ENCODE results near the gene NHLRC4.
"Not testable (repeated sequence)": the region's sequence is repeated elsewhere in the genome, so short reads cannot be mapped to it uniquely, and the experiment has no call there.

Gene NHLRC4

GRCh38 chr16:589658-590187, 22.9 kb downstream of the NHLRC4 start, which contains the start of gene RAB40C:
RAB40C (plus strand) TSS chr16:590066; CDS start chr16:590292, 226 bp downstream.
- DNase-seq (ENCODE audit: low read depth in 1 of 2, low spot score in 1 of 2), result peak; percentile 93 to 98
- no peak for TF ChIP-seq JUND (IDR thresholded peaks at IDR 0.05; ENCODE audit: low read depth)
- in situ Hi-C loops (cut with HindIII; ENCODE audit: low pct_unique_long_range_greater_than_20kb, low sequenced_read_pairs), result no loop called here

GRCh38 chr16:590188-590814, 23.5 kb downstream of the NHLRC4 start:
- in situ Hi-C loops (cut with HindIII; ENCODE audit: low pct_unique_long_range_greater_than_20kb, low sequenced_read_pairs), result no loop called here
- TF ChIP-seq JUND (IDR thresholded peaks at IDR 0.05; ENCODE audit: low read depth), result no peak
- DNase-seq (ENCODE audit: low read depth in 1 of 2, low spot score in 1 of 2), result no peak

GRCh38 chr16:590815-591200, 24.0 kb downstream of the NHLRC4 start:
- no peak for TF ChIP-seq JUND (IDR thresholded peaks at IDR 0.05; ENCODE audit: low read depth)
- in situ Hi-C loops (cut with HindIII; ENCODE audit: low pct_unique_long_range_greater_than_20kb, low sequenced_read_pairs), result no loop called here
- DNase-seq (ENCODE audit: low read depth in 1 of 2, low spot score in 1 of 2), result no peak

- no peak for DNase-seq (ENCODE audit: low read depth in 1 of 2, low spot score in 1 of 2)
- no peak for TF ChIP-seq JUND (IDR thresholded peaks at IDR 0.05; ENCODE audit: low read depth)
- in situ Hi-C loops (cut with HindIII; ENCODE audit: low pct_unique_long_range_greater_than_20kb, low sequenced_read_pairs), result no loop called here
These were observed 24.4 kb downstream of the NHLRC4 start for GRCh38 chr16:591231-591630.

GRCh38 chr16:591892-592517, 25.2 kb downstream of the NHLRC4 start:
- in situ Hi-C loops (cut with HindIII; ENCODE audit: low pct_unique_long_range_greater_than_20kb, low sequenced_read_pairs), result no loop called here

GRCh38 chr16:592518-593306, 25.9 kb downstream of the NHLRC4 start:
- DNase-seq (ENCODE audit: low read depth in 1 of 2, low spot score in 1 of 2), result no peak
- in situ Hi-C loops (cut with HindIII; ENCODE audit: low pct_unique_long_range_greater_than_20kb, low sequenced_read_pairs), result no loop called here
- TF ChIP-seq JUND (IDR thresholded peaks at IDR 0.05; ENCODE audit: low read depth), result no peak

More at GRCh38 chr16:591892-592517, 25.2 kb downstream of the NHLRC4 start:
- DNase-seq (ENCODE audit: low read depth in 1 of 2, low spot score in 1 of 2), result peak in 1 of 2 experiments; percentile 75
- no peak for TF ChIP-seq JUND (IDR thresholded peaks at IDR 0.05; ENCODE audit: low read depth)

- DNase-seq (ENCODE audit: low read depth in 1 of 2, low spot score in 1 of 2), result peak; percentile 71 to 94
- no peak; the same call in 1 of the 2 replicates for TF ChIP-seq JUND (IDR thresholded peaks at IDR 0.05; ENCODE audit: low read depth)
- in situ Hi-C loops (cut with HindIII; ENCODE audit: low pct_unique_long_range_greater_than_20kb, low sequenced_read_pairs), result no loop called here
These were observed 26.6 kb downstream of the NHLRC4 start for GRCh38 chr16:593406-593805.

GRCh38 chr16:593807-594206, 27.0 kb downstream of the NHLRC4 start:
- in situ Hi-C loops (cut with HindIII; ENCODE audit: low pct_unique_long_range_greater_than_20kb, low sequenced_read_pairs), result no loop called here
- no peak for DNase-seq (ENCODE audit: low read depth in 1 of 2, low spot score in 1 of 2)
- TF ChIP-seq JUND (IDR thresholded peaks at IDR 0.05; ENCODE audit: low read depth), result no peak

GRCh38 chr16:595094-595528, 28.3 kb downstream of the NHLRC4 start:
- in situ Hi-C loops (cut with HindIII; ENCODE audit: low pct_unique_long_range_greater_than_20kb, low sequenced_read_pairs), result no loop called here
- DNase-seq (ENCODE audit: low read depth in 1 of 2, low spot score in 1 of 2), result no peak

GRCh38 chr16:595942-596735, 29.3 kb downstream of the NHLRC4 start:
- DNase-seq (ENCODE audit: low read depth in 1 of 2, low spot score in 1 of 2), result no peak
- in situ Hi-C loops (cut with HindIII; ENCODE audit: low pct_unique_long_range_greater_than_20kb, low sequenced_read_pairs), result no loop called here
- no peak for TF ChIP-seq JUND (IDR thresholded peaks at IDR 0.05; ENCODE audit: low read depth)

More at GRCh38 chr16:595094-595528, 28.3 kb downstream of the NHLRC4 start:
- no peak for TF ChIP-seq JUND (IDR thresholded peaks at IDR 0.05; ENCODE audit: low read depth)

- no peak for DNase-seq (ENCODE audit: low read depth in 1 of 2, low spot score in 1 of 2)
- TF ChIP-seq JUND (IDR thresholded peaks at IDR 0.05; ENCODE audit: low read depth), result no peak
- in situ Hi-C loops (cut with HindIII; ENCODE audit: low pct_unique_long_range_greater_than_20kb, low sequenced_read_pairs), result no loop called here
These were observed 29.9 kb downstream of the NHLRC4 start for GRCh38 chr16:596736-597060.

- DNase-seq (ENCODE audit: low read depth in 1 of 2, low spot score in 1 of 2); in situ Hi-C loops (cut with HindIII; ENCODE audit: low pct_unique_long_range_greater_than_20kb, low sequenced_read_pairs): not testable (repeated sequence)
These were observed 30.9 kb downstream of the NHLRC4 start for GRCh38 chr16:597655-598054.
